SK-N-SH (cell line): ENCODE results near the gene ZNF213. TPM values are rescaled to one million over a fixed set of nuclear protein-coding genes. Genes with fewer than 3 reads are reported as not detected.

Experiments used
- CTCF ChIA-PET: fragments of 300-600, 350-600 bp; formaldehyde crosslinking; extraction: SDS; loops from one replicate; lab custom pipeline; 2021; lab: Yijun Ruan, JAX
- POLR2A ChIA-PET: fragments of 350-600 bp; sonication (Branson Sonifier 250); formaldehyde crosslinking; extraction: SDS; loops from one replicate; lab custom pipeline; 2020; ENCODE audit warnings: antibody characterized with exemption, inconsistent platforms; lab: Yijun Ruan, JAX
- DNase-seq: peaks from one replicate; pipeline ENCODE4 v3.0.0; 2012
- H2AFZ ChIP-seq: fragments of 200-600 bp; sonication (generic); 2 replicates; pipeline ENCODE4 v1.8.1; 2016; ENCODE audit warnings: antibody characterized with exemption, mild to moderate bottlenecking, low read depth
- H3F3A ChIP-seq: fragments of 200-600 bp; sonication (generic); replicated peaks from 2 replicates; pipeline ENCODE3; 2016; ENCODE audit warnings: antibody characterized with exemption, mild to moderate bottlenecking; ENCODE audit not compliant: insufficient read depth
- H3K27ac ChIP-seq, 2 experiments: fragments of 200-500 bp in 1 of 2; fragments of 200-600 bp in 1 of 2; sonication (Bioruptor generic) in 1 of 2; sonication (generic), shearing (Covaris generic) in 1 of 2; 2 replicates each; pipeline versions ENCODE4 v1.5.1 to v1.6.1; 2014 to 2016; ENCODE audit warnings: low read depth in 2 of 2, inconsistent platforms in 1 of 2, low read length in 1 of 2, mild to moderate bottlenecking in 1 of 2, mixed read lengths in 1 of 2
- H3K27me3 ChIP-seq: fragments of 200-600 bp; sonication (generic), shearing (Covaris generic); 2 replicates; pipeline ENCODE4 v1.6.1; 2016; ENCODE audit warnings: mixed run types; ENCODE audit not compliant: insufficient read depth
- H3K36me3 ChIP-seq, 2 experiments: fragments of 200-500 bp in 1 of 2; fragments of 200-600 bp in 1 of 2; sonication (Bioruptor generic) in 1 of 2; sonication (generic) in 1 of 2; replicated peaks in 1 of 2; 2 replicates each; pipeline versions ENCODE3 to v1.5.1; 2014 to 2016; ENCODE audit warnings: low read length in 1 of 2, mild to moderate bottlenecking in 1 of 2; ENCODE audit not compliant: insufficient read depth in 2 of 2, control insufficient read depth in 1 of 2
- H3K4me1 ChIP-seq, 2 experiments: fragments of 200-500 bp in 1 of 2; fragments of 200-600 bp in 1 of 2; sonication (Bioruptor generic) in 1 of 2; sonication (generic), shearing (Covaris generic) in 1 of 2; 2 replicates each; pipeline versions ENCODE4 v1.5.1 to v1.6.1; 2014 to 2016; ENCODE audit warnings: low read depth in 1 of 2, low read length in 1 of 2, mixed run types in 1 of 2; ENCODE audit not compliant: insufficient read depth in 2 of 2, control insufficient read depth in 1 of 2
- H3K4me2 ChIP-seq: fragments of 200-600 bp; sonication (generic), shearing (Covaris generic); 2 replicates; pipeline ENCODE4 v1.6.1; 2017; ENCODE audit warnings: mixed run types
- H3K4me3 ChIP-seq, 2 experiments: fragments of 200-500 bp in 1 of 2; fragments of 200-600 bp in 1 of 2; sonication (Bioruptor generic) in 1 of 2; sonication (generic), shearing (Covaris generic) in 1 of 2; 2 replicates each; pipeline versions ENCODE4 v1.5.1 to v1.8.1; 2014 to 2016; ENCODE audit warnings: low read depth in 2 of 2, inconsistent platforms in 1 of 2, low read length in 1 of 2, mild to moderate bottlenecking in 1 of 2, mixed read lengths in 1 of 2, moderate library complexity in 1 of 2
- H3K79me2 ChIP-seq: fragments of 200-600 bp; sonication (generic); 2 replicates; pipeline ENCODE4 v1.8.1; 2017; ENCODE audit warnings: mild to moderate bottlenecking; ENCODE audit not compliant: insufficient read depth
- H3K9ac ChIP-seq: fragments of 200-600 bp; sonication (generic); 2 replicates; pipeline ENCODE4 v1.6.1; 2017; ENCODE audit warnings: mixed run types
- H3K9me2 ChIP-seq: fragments of 200-600 bp; sonication (generic); 2 replicates; pipeline ENCODE4 v1.6.1; 2017; ENCODE audit warnings: mixed run types
- H3K9me3 ChIP-seq: fragments of 200-600 bp; sonication (generic); 2 replicates; pipeline ENCODE4 v1.6.1; 2017; ENCODE audit warnings: mixed run types, mild to moderate bottlenecking, moderate library complexity
- H4K20me1 ChIP-seq: fragments of 200-600 bp; sonication (generic); 2 replicates; pipeline ENCODE4 v1.6.1; 2017; ENCODE audit warnings: mild to moderate bottlenecking, mixed run types; ENCODE audit not compliant: insufficient read depth
- CTCF ChIP-seq: fragments of 200-600 bp; sonication (generic); IDR thresholded peaks from 2 replicates; pipeline ENCODE4 v1.6.1; 2017; ENCODE audit warnings: antibody characterized with exemption, mild to moderate bottlenecking, moderate library complexity
- FOSL2 ChIP-seq: IDR thresholded peaks from 2 replicates; pipeline ENCODE4 v1.4.0; 2012; ENCODE audit warnings: low read depth, mild to moderate bottlenecking, moderate library complexity, borderline replicate concordance
- GABPA ChIP-seq: IDR thresholded peaks from 2 replicates; pipeline ENCODE4 v1.4.0; 2012; ENCODE audit warnings: low read depth, mild to moderate bottlenecking
- IRF3 ChIP-seq: fragments of 150-350 bp; IDR thresholded peaks from 2 replicates; pipeline ENCODE4 v1.6.1; 2016; ENCODE audit warnings: mild to moderate bottlenecking, low read depth, low read length
- MAX ChIP-seq: IDR thresholded peaks from 2 replicates; pipeline ENCODE4 v1.4.0; 2012; ENCODE audit warnings: low read depth
- TCF12 ChIP-seq: IDR thresholded peaks from 2 replicates; pipeline ENCODE4 v1.4.0; 2012
- TEAD4 ChIP-seq: IDR thresholded peaks from 2 replicates; pipeline ENCODE4 v1.4.0; 2012; ENCODE audit warnings: mild to moderate bottlenecking, borderline replicate concordance; ENCODE audit not compliant: insufficient read depth
- ZBTB33 ChIP-seq: IDR thresholded peaks from 2 replicates; pipeline ENCODE4 v1.4.0; 2012; ENCODE audit warnings: low read depth, borderline replicate concordance
- WGBS: methylation state at CpG from one replicate; pipeline ENCODE4 v1.1.6; 2017; ENCODE audit warnings: low lambda C conversion rate; 5-methylcytosine and 5-hydroxymethylcytosine counted together
- polyA plus RNA-seq, 3 experiments: library from polyadenylated mRNA; depleted of rRNA; stranded (reverse); fragments of >200 nt; gene quantifications; 2 replicates each; pipeline ENCODE4 v1.2.3, GENCODE V29; 2012

ZNF213 gene
- polyA plus RNA-seq, 1 of the 3 experiments (the other 2 are of a cell fraction) = 1.1 TPM

- no peak for TF ChIP-seq IRF3
- TF ChIP-seq GABPA = no peak
Measured at GRCh38 chr16:3171181-3171854, 36.5 kb downstream of the ZNF213 start (continued).

GRCh38 chr16:3171855-3172593 is 37.2 kb downstream of the ZNF213 start:
- CTCF ChIA-PET = interaction anchor here (0.7 to 6.1 kb wide), 10 partner anchors 10 to 140 kb away, joined by 3 to 52 read pairs (median 5); no protein-coding TSS in a partner anchor
- WGBS = 6% methylated on average over 4 of the region's 41 CpGs
- TF ChIP-seq TEAD4 = peak; percentile 9; the same call in 1 of the 2 replicates
- peak; percentile 33; the same call in 1 of the 2 replicates for TF ChIP-seq FOSL2
- no peak for TF ChIP-seq ZBTB33
- Histone ChIP-seq H3K36me3 (no peaks in the 10 kb centered on the region), H3K27ac (no peak overlapping the region), H4K20me1 (no peaks in the 10 kb centered on the region), H3F3A (peaks cover 12% of the 10 kb centered on the region), H3K79me2 (no peaks in the 10 kb centered on the region), H3K9me2 (no peaks in the 10 kb centered on the region), H3K4me1 (peaks cover 0 to 5% of the 10 kb centered on the region in 2 experiments; a peak in 1 of 4 replicates), H3K4me3 (no peak overlapping the region; a peak in 1 of 4 replicates), H3K9me3 (no peaks in the 10 kb centered on the region), H3K27me3 (peaks cover 85% of the 10 kb centered on the region), H3K9ac (no peak overlapping the region), H3K4me2 (peak overlapping the region; percentile 61; the same call in 1 of the 2 replicates), H2AFZ (0 out of 2 replicates have a peak overlapping the region, but pooled peaks have one; percentile 31)
- peak; percentile 51 for DNase-seq
- POLR2A ChIA-PET = no interaction called here

GRCh38 chr16:3173892-3174617 is 39.2 kb downstream of the ZNF213 start:
- peaks cover 93% of the 10 kb centered on the region for H3K27me3 ChIP-seq
- peaks cover 12% of the 10 kb centered on the region for H3F3A ChIP-seq
- H3K4me3 ChIP-seq = peak overlapping the region; percentile 35 to 55
- no peak overlapping the region for H3K9ac ChIP-seq
- no peaks in the 10 kb centered on the region for H3K36me3 ChIP-seq
- ChIA-PET POLR2A (no interaction called here), CTCF (interaction anchor here (0.8 to 1.6 kb wide), 7 partner anchors 9 to 115 kb away, joined by 3 to 8 read pairs (median 4); no protein-coding TSS in a partner anchor)
- H3K4me2 ChIP-seq = peak overlapping the region; percentile 67; the same call in 1 of the 2 replicates
- H3K9me3 ChIP-seq = no peaks in the 10 kb centered on the region
- peak; percentile 81 for DNase-seq
- H4K20me1 ChIP-seq = no peaks in the 10 kb centered on the region
- H3K4me1 ChIP-seq = peaks cover 0 to 5% of the 10 kb centered on the region in 2 experiments; a peak in 1 of 4 replicates
- peak overlapping the region; percentile 79; the same call in 1 of the 2 replicates for H2AFZ ChIP-seq
- no peak overlapping the region for H3K27ac ChIP-seq
- no peaks in the 10 kb centered on the region for H3K9me2 ChIP-seq
- no peak for TF ChIP-seq TCF12
- TF ChIP-seq CTCF = peak; percentile 68
- 0 out of 2 replicates have a peak, but pooled peaks have one; percentile 17 for TF ChIP-seq MAX
- WGBS = 2% methylated on average over 24 of the region's 24 CpGs
- no peaks in the 10 kb centered on the region for H3K79me2 ChIP-seq
